BJ (cell line): ENCODE measurements around the gene NDC1. TPM values are rescaled to one million over a fixed set of nuclear protein-coding genes. Genes with fewer than 3 reads are reported as not detected.

Experiments used
- CTCF ChIA-PET: fragments of 350-600 bp; formaldehyde crosslinking; extraction: SDS; loops from one replicate; lab custom pipeline; 2021; ENCODE audit warnings: antibody characterized with exemption, inconsistent platforms; lab: Yijun Ruan, JAX
- POLR2A ChIA-PET: fragments of 300-600 bp; sonication (Branson Sonifier 250); formaldehyde crosslinking; extraction: SDS; loops from one replicate; lab custom pipeline; 2021; ENCODE audit warnings: antibody characterized with exemption; lab: Charles Lee
- DNase-seq: peaks from one replicate; pipeline ENCODE4 v3.0.0-alpha.2; 2011; ENCODE audit warnings: low read depth
- H3K27me3 ChIP-seq: 2 replicates; pipeline ENCODE4 v1.6.0; 2011; ENCODE audit warnings: low read length; ENCODE audit not compliant: control insufficient read depth, insufficient read depth
- H3K36me3 ChIP-seq: 2 replicates; pipeline ENCODE4 v1.5.1; 2011; ENCODE audit warnings: low read length; ENCODE audit not compliant: control insufficient read depth, insufficient read depth
- H3K4me3 ChIP-seq: 2 replicates; pipeline ENCODE4 v1.5.1; 2011; ENCODE audit warnings: low read depth, mild to moderate bottlenecking, control low read depth, low read length
- CTCF ChIP-seq: IDR thresholded peaks from 2 replicates; pipeline ENCODE4 v1.5.1; 2011; ENCODE audit warnings: low read depth, mild to moderate bottlenecking, control low read depth, inconsistent platforms, low read length, moderate library complexity; ENCODE audit not compliant: insufficient read depth
- polyA plus RNA-seq: library from polyadenylated mRNA; depleted of rRNA; stranded (reverse); fragments of >200 nt; gene quantifications from 2 replicates; pipeline ENCODE4 v1.2.3, GENCODE V29; 2011

Gene NDC1
- polyA plus RNA-seq, 1 experiment, result 17.5 TPM

- Histone ChIP-seq H3K4me3 (no peak overlapping the region), H3K36me3 (peaks cover 5% of the 10 kb centered on the region), H3K27me3 (no peaks in the 10 kb centered on the region)
- ChIA-PET POLR2A (no interaction called here), CTCF (interaction anchor here (0.6 to 5.3 kb wide), 25 partner anchors 10 to 1086 kb away, joined by 3 to 43 read pairs (median 4); partner anchors contain the start of gene LDLRAD1)
- no peak for DNase-seq
- peak; percentile 83 for TF ChIP-seq CTCF
These were observed 22.9 kb upstream of the NDC1 start for GRCh38 chr1:53860967-53861411.

GRCh38 chr1:53851571-53852285 is 13.6 kb upstream of the NDC1 start:
- no peak for TF ChIP-seq CTCF
- Histone ChIP-seq H3K4me3 (no peak overlapping the region), H3K36me3 (peaks cover 4% of the 10 kb centered on the region; the same call in 1 of the 2 replicates), H3K27me3 (no peaks in the 10 kb centered on the region)
- no peak for DNase-seq
- ChIA-PET CTCF (interaction anchor here (0.9 to 5.6 kb wide), 2 partner anchors 9 to 20 kb away, joined by 3 to 40 read pairs; no protein-coding TSS in a partner anchor), POLR2A (no interaction called here)

- no peak for DNase-seq
- Histone ChIP-seq H3K4me3 (no peak overlapping the region), H3K36me3 (no peaks in the 10 kb centered on the region; the same call in 1 of the 2 replicates), H3K27me3 (no peaks in the 10 kb centered on the region)
- ChIA-PET CTCF (interaction anchor here (1.1 to 5.6 kb wide), 2 partner anchors 11 to 29 kb away, joined by 3 to 40 read pairs; no protein-coding TSS in a partner anchor), POLR2A (interaction anchor here (0.6 kb wide), 1 partner anchor 10 kb away, joined by 7 read pairs; no protein-coding TSS in a partner anchor)
- no peak for TF ChIP-seq CTCF
These were observed 12.1 kb upstream of the NDC1 start for GRCh38 chr1:53850082-53850673.

GRCh38 chr1:53847980-53848379 is 9.9 kb upstream of the NDC1 start:
- ChIA-PET POLR2A (no interaction called here), CTCF (interaction anchor here (1.0 to 5.6 kb wide), 2 partner anchors 13 kb away, joined by 3 to 40 read pairs; no protein-coding TSS in a partner anchor)
- no peak overlapping the region for H3K4me3 ChIP-seq
- no peak for TF ChIP-seq CTCF
- no peak for DNase-seq
- H3K27me3 ChIP-seq, result no peaks in the 10 kb centered on the region
- H3K36me3 ChIP-seq, result no peaks in the 10 kb centered on the region

DNA sequence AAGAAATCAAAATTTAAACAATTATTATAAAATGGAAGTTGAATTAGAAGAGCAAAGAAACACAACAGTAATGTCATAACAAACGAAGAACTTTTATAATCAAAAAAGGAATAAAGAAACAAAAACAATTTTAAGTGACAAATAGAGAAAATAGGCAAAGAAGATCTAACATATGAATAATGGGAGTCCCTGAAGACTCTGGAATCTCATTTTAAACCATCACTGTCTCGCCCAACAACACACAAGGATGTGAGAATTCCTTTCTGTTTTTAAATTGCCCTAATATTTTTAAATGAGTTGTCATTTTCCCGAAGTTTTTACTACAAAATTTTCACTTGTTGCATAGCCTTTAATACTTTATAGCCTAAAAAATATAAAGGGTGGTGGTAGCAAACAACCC is 4.3 kb upstream of the NDC1 start:
- no peak for TF ChIP-seq CTCF
- no peak overlapping the region for H3K4me3 ChIP-seq
- no peaks in the 10 kb centered on the region for H3K36me3 ChIP-seq
- ChIA-PET CTCF (interaction anchor here (3.0 kb wide), 1 partner anchor 18 kb away, joined by 7 read pairs; no protein-coding TSS in a partner anchor), POLR2A (no interaction called here)
- DNase-seq, result no peak
- no peaks in the 10 kb centered on the region for H3K27me3 ChIP-seq
